HG02970 (cell line): ENCODE data around the gene PLXDC2.

Experiments
- ATAC-seq: cut with Tn5 transposase; IDR thresholded peaks from one replicate; pipeline ENCODE4 v1.9.1; 2021; ENCODE audit warnings: mild to moderate bottlenecking, moderate library complexity, moderate number of reproducible peaks; ENCODE audit not compliant: unreplicated experiment, low FRiP score

Gene PLXDC2

DNA sequence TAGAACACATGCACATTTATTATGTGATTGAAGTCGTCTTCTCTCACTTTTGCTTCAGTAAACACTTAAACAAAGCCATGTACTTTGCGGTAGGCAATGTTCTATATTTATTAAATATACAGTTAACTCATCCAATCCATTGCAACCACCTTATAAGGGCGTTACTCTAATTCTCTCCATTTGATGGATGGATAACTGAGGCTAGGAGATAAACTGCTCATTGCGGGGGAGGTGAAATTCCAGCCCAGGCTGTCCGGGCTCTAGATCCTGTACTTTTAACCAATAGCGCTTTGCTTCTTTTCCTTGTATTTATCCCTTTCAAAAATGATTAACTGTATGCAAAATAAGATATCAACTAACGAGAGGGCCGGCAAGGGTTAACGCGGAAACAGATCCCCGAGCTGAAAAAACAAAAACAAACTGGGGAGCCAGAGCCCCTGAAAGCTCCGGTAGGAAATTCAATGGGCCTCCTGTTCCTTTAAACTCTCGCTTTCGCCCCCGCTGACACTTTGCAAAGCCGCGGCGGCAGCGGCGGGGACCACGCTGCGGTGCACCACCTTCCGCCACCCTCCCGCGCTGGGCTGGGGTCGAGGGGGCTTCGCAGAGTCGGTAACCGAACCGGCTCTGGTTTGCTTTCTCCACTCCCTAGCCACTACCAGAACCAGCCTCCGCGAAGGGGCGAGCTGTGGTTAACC is 1.0 kb upstream of the PLXDC2 start:
- ATAC-seq: no peak

DNA sequence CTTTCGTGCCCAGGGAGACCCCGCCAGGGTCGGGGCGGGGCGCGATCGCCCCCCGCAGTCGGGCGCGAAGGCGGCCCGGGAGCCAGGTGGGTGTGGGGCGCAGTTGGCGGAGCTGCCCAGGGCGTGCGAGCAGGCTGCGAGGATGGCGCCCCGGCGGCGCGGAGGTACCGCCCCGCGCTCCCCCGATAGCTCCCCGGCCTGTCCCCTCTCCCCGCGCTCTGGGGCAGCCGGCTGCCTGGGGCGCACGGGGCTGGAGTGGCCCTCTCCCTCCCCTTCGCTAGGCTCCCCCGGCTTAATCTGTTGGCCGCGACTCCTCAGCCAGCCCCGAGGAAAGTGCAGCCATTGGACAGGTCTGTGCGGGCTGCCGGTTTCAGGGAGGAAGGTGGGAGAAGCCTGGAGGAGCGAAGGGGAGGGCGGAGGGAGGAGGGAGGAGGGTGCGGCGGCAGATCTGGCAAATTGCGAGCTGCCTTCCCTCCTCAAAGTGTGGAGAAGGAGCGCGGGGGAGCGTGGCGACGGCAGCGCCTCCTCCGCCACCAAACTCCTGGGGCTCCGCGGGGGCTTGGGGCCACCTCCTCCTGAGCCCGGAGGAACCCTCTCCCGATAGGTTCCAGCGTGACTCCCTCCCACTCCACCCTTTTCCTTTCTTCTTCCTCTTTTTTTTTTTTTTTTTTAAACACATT is 361 bp upstream of the PLXDC2 start:
- no peak for ATAC-seq

DNA sequence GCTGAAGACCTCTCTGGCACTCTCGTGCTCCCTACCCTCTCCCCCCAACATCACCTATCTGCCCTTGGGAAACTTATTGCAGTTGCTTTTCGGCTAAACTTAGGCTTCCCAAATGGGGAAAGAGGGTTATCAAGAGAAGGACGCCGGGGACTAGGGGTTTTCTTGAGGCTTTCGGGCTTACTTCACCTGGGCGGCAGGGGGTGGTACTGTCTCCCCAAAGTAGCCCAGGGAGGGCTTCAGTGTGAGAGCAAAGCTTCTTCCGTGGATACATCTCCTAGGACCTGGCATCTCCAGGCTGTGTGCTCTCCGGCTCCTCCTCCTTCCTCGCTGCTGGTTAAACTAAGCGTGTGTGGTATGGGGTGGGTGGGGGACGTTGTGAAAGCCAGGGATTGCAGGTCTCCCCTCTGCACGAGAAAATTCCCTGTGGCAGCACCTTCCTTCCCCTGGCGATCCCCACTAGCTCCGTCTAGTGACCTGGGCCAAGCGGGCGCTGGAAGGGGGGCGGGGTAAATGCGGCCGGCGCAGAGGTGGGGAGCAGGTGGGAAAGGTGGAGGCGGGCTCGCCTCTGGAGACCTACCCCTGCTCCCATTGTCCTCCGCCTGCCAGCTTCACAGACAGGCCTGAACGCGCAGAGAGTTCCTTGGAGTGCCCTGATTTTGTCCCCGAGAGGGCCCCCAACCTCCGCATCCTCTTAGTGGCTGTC is 1.1 kb downstream of the PLXDC2 start:
- ATAC-seq: no peak

DNA sequence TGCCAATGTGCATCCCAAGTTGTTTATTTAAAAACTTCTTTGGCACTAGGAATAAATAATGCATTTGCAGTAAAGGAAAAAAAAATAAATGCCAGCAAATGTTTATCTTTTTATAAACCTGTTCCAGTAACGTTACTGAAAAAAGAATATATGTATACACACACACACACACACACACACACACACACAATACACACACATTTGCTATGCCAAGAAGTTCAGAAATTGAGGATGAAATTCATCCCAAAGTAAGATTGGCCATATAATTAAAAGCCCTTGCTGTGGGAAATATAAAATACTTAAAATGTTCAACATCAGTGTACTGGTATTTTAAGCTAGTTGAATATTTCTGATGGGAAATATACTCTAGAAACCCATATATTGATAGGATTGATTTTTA is 2.6 kb downstream of the PLXDC2 start:
- no peak for ATAC-seq

DNA sequence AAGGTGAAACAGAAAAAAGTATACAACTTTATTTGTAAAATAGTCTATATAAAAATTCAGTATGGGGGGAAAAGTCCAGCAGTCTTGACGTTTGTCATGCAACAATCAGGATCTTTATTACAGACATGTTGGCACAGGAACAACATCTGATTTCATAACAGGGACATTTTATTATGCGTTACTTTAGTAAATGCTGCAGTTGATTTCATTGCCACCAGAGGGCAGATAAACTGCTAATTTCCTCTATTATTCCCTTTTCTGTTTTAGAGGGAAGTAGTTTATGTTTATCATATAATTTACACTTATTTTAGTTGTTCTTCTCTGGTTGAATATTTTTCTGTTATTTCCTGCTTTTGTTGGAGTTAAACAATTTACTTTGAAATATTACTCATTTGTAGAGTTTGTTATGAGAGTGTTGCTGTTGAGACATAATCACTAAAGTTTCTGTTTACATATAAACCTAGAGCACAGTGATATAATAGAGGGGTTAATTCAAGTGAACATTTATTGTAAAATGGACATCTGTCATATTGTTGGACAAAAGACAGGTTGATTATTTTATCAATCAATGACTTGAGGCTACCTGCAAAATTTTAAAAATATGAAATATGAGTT is 3.3 kb downstream of the PLXDC2 start:
- ATAC-seq: no peak

DNA sequence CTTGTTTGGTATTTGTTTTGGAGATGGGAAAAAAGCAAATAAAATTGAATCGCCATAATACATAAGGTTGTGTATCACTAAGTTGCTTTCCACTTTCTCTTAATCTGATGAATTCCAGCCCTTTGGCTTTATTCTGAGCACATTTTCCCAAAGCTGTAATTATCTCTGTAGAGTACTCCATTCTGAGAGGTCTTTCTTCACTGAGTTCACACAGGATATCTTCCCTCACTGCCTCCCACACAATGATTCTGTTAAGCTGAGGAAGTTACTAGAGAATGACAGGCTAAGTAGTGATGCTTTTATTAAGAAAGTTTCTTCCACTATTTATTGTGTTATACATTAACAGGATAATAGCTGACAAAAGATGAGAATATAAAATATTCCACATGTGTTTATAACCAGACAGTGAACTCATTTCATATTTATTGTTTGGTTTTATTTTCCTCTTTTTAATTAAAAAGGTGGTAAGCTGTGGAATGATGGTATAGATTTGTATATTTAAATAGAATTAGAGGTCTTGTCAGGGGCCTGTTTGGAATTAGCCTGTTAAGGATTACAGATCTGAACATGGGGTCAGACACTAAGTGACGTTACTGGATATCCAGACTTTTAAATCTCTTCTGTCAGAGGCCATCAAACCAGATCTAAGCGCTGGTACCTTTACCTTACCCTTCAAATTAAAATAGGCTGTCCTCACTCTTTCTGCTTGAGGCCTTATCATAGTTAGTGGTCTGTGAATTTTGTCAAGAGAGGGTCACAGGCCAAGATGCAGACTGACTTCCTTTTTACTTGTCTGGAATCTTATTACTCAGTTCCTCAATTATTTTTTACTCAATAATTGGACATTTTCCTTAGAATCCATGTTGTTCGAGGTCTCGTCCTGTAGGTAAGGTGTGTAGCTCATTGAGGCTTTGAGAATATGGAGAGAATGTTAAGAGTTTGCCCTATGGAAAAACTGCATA is 8.4 kb downstream of the PLXDC2 start:
- ATAC-seq: no peak

DNA sequence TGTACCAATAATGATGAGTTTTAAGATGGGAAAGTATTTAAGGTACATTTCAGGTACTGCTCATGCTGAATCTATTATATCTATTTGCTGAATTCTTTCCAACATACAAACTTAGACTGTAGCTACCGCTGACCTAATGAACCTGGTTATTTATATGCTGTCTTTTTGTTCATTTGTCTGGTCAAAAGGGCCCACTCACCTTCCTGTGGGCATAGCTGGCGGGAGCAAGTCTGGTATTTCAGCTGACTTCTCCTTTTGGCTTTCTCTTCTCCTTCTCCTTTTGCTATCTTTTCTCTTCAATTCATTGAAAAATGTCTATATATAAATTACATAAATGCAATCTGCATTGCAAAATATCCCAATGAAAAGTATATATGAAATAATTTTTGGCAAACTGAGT is 9.5 kb downstream of the PLXDC2 start:
- no peak for ATAC-seq

DNA sequence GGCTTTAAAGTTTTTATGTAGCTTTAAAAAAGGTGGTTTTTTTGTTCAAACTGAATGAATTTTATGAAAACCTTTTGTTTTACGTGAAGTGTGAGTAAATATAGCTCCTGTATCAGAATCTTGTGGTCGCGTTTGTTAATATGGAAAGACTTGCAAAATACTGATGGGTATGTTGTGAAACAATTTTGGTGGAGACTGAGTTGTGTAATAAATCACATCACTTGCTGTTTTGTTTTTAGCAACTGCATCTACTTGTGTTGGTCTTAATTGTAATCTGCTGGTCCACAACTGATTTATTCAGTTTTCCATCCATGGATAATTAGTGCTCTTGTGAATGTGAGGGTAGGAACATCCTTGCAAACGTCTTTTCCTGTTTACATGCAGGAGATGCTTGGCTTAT is 10.5 kb downstream of the PLXDC2 start:
- no peak for ATAC-seq

DNA sequence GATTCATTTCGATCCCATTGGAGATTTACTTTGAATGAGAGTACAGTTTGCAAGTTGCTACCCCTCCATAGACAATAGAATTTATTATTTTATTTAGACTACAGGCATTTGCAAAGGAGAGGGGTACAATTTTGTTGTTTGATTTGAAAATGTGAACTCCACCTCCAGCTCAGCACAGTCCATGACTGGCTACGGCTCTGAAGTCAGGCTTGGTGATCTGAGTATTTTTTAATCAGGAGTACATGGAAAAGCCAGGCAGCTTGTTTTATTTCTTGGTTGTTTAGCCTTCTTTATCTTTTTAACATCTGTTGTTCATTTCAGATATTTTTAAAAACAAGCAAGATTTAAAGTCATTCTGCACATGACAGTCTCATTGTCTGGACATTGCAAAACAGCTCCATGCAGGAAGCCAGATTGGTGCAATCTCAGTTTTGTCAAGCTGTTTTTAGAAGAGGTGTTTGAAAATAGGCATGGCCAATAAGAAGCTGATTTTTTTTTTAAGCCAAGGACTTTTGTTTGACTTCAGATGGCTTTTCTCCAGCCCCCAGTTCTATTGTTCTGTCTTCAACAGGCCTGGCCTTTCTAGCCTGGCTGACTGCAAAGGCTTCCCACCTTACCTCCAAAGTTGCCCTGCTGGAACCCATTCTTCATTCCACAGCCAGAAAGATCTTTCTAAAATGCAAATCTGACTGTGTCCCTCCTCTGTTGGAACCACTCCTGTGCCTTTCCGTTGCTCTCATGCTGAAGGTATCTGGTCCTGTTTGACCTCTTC is 12.2 kb downstream of the PLXDC2 start:
- ATAC-seq: no peak

DNA sequence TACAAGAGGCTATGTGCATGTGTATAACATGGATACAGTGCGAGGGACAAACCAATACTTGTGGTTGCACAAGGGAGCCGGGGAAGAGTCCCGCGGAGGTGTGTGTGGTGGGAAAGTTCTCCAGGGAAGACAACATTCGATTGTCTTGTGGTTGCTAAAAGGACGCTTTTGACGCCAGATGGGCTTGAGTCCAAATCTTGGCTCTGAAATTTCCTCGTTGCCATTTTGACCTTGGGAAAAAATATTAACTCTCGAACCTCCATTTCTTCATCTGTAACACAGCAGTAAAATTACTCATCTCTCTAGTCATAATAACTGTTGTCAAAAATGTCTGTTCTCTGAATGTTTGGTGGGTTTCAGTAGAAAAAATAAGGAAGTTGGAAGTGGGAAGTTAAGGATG is 16.5 kb downstream of the PLXDC2 start:
- ATAC-seq: no peak

DNA sequence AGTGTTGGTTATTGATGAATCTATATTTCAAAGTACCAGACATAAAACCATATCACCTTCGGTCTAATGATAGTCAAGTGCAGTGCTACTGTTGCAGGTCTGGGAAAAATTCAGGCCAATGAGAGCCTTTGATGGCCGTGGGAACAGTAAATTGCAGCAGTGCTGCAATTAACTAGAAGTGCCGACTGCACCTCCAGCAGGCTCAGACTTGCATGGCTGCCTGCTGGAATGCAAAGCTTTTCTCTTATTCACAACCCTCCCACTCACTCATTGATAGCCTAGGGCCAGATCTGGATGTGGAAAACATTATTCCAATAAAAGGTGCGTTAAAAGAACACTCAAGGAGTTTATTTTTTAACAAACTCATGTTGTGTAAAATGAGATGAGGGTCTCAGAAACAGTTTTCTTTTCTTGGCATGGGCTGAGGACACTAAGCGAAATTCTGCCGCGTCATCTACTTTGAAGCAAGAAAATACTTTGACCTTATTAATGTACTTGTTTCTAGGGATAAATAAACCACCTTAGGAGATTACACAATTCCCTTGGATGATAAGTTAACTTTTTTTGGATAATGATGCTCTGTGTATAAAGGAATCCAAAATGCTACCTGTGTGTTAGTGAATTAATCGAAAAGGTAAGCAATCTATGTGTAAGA is 17.1 kb downstream of the PLXDC2 start:
- no peak for ATAC-seq

DNA sequence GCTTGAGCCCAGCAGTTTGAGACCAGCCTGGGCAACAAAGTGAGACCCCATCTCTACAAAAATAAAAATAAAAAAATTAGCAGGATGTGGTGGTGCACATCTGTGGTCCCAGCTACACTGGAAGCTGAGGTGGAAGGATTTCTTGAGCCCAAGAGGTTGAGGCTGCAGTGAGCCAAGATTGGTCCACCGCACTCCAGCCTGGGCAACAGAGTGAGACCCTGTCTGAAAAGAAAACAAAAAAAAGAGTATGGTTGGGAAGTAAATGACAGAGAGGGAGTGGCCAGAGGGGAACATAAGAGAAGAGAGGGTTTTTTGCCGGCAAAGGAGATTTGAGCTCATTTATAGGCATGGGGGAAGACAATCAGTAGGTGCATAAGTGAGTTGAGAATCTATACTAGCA is 19.7 kb downstream of the PLXDC2 start:
- ATAC-seq: no peak

DNA sequence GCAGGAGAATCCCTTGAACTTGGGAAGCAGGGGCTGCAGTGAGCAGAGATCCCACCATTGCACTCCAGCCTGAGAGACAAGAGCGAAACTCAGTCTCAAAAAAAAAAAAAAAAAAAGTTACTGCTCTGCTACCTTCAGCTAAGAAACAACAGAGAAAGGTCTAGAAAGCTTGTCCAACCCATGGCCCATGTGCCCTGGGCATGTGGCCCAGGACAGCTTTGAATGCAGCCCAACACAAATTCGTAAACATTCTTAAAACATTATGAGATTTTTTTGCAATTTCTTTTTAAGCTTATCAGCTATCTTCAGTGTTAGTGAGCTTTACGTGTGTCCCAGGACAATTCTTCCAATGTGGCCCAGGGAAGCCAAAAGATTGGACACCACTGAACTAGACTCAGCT is 22.9 kb downstream of the PLXDC2 start:
- no peak for ATAC-seq

DNA sequence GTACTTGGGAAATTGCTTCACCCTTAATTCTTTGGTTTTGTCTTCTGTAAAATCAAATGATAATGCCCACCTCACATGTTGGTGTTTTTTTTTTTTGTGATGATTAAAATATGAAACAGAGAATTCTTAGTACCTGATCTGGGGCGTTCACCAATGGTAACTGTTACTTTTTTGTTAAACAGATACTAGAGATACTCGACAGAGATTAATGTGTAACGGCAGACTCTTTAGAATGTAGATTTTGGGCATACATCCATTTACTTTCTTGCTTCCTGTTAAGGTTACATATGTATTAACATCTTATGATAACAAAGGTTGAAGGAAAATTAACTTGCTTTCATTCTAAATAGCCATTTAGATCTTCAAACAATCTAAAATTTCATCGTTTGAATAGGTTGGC is 23.3 kb downstream of the PLXDC2 start:
- no peak for ATAC-seq

DNA sequence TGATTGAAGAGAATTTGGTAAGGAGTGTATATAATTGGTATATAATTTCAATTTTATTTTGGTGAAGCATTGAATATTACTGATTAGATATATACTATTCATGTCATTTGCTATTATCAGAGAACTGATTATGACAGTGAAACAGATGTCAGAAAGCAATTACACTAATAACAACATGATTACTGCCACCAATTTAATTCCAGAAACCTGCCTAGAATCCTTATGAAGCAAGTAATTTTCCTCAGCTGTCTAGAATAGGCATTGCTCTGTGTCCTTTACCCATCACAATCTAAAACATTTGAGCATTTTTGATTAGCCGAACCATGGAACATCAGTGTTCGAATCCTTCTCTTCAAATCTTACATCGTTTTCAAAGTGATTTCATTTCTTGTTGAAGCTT is 24.5 kb downstream of the PLXDC2 start:
- ATAC-seq: no peak

DNA sequence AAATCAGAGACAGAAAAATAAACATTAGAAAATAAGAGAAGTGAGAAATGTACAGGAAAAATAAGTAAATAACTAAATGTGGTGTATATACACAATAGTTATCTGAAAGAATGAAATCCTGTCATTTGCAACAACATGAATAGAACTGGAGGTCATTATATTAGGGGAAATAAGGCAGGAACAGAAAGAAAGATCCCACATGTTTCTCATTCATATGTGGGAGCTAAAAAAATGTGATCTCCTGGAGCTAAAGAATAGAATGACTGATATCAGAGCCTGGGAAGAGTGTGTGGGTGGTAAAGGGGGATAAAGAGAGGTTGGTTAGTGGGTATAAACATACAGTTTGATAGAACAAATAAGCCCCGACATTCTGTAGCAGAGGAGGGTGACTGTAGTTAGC is 27.3 kb downstream of the PLXDC2 start:
- no peak for ATAC-seq

DNA sequence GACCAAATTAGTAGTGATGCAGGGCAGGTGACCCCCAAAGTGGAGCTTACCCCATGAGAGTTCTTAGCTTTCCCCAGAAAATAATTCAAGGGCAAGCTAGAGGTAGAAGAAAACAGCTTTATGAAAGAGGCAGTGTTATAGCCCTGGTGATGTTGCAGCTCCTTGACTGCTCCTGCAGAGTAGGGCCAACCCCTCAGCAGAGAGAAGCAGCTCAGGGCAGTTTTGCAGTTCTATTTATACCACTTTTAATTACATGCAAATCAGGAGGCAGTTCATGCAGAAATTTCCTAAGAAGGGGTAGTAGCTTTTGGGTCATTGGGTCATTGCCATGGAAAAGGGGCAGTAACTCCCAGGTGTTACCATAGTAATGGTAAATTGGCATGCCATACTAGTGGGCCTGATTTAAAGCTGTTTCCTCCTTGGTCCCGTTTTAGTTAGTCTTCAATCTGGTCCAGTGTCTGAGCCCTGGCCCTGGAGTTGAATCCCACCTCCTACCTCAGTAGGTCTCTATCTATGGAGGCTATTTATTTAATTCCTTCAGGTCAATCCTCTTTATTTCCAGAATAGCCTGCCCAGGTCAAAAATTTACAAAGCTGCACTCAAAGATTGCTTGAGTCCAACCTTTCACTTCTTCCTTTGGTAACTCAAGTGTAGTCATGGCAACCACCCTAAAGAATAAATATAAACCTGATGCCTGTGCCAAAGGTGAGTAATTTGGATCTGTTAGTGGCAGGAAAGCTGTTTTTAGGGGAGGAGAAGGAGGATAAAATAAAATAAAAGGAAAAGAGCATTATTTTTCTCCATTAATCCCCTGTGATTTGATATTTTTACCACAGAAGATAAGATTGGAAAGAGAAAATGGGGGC is 29.5 kb downstream of the PLXDC2 start:
- no peak for ATAC-seq

DNA sequence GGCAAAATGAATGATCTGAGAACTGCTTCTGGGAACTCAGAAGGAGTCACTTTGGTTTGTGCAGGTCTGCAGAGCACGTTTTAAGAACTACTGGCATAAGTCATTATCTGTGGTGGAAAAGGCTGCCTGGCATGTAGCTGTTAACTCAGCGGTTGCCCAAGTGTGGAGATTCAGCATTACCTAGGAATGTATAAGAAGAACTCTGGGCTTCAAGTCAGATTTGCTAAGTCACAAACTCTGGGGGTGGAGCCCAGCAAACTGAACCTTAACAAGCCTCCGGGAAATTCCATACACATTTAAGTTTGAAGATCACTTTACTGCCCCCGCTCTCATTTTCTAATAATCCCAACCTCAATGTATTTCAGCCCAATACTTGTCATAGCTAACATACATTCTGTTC is 31.1 kb downstream of the PLXDC2 start:
- ATAC-seq: no peak
